Stimulated activated CD4-positive, alpha-beta T cell treated with anti-CD3 and anti-CD28 coated beads, Interleukin-2, amount 100 ng/mL, for 4 hours (primary cell): ENCODE data around the gene MCF2L2.

Experiments used
- DNase-seq: peaks from one replicate; pipeline ENCODE4 v3.0.0-alpha.2; 2020; ENCODE audit warnings: low read depth

Gene MCF2L2

DNA sequence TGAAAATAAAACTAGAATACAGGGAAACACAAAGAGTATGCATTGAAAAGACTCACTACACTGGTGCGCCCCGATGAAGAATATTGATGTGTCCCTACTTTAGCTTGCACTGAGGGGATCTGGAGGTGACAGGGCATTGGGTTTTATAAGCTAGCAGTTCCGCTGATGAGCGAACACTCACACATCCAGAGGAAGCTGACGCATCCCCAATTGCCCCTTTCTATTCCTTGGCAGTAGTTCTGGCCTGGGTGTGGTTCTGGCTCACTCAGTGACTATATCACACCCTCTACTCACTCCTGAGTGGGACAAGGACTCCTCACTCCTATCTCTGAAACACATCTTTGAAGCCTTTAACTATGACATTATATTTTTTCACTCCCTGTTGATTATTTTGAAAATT, 104.3 kb downstream of the MCF2L2 start:
- DNase-seq: no peak

DNA sequence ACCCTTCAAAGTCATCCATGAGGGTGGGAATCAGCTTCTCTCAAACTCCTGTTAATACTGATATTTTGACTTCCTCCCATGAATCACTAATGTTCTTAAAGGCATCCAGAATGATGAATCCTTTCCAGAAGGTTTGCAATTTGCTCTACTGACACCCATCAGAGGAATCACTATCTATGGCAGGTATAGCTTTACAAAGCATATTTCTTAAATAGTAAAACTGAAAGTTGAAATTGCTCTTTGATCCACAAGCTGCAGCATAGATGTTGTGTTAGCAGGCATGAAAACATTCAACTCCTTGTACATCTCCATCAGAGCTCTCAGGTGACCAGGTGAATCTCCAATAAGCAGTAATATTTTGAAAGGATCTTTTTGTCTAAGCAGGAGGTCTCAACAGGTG, 109.0 kb downstream of the MCF2L2 start:
- no peak for DNase-seq

DNA sequence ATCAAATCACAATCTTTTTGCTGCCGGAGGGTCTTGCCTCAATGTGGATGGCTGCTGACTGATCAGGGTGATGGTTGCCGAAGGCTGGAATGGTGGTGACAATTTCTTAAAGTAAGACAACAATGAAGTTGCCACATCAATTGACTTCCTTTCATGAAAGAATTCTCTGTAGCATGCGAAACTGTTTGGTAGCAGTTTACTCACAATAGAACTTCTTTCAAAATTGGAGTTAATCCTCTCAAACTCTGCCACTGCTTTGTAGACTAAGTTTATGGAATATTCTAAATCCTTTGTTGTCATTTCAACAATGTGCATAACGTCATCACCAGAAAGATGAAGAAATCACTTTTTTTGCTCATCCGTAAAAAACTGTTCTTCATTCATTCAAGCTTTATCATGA, 109.5 kb downstream of the MCF2L2 start:
- DNase-seq: no peak

DNA sequence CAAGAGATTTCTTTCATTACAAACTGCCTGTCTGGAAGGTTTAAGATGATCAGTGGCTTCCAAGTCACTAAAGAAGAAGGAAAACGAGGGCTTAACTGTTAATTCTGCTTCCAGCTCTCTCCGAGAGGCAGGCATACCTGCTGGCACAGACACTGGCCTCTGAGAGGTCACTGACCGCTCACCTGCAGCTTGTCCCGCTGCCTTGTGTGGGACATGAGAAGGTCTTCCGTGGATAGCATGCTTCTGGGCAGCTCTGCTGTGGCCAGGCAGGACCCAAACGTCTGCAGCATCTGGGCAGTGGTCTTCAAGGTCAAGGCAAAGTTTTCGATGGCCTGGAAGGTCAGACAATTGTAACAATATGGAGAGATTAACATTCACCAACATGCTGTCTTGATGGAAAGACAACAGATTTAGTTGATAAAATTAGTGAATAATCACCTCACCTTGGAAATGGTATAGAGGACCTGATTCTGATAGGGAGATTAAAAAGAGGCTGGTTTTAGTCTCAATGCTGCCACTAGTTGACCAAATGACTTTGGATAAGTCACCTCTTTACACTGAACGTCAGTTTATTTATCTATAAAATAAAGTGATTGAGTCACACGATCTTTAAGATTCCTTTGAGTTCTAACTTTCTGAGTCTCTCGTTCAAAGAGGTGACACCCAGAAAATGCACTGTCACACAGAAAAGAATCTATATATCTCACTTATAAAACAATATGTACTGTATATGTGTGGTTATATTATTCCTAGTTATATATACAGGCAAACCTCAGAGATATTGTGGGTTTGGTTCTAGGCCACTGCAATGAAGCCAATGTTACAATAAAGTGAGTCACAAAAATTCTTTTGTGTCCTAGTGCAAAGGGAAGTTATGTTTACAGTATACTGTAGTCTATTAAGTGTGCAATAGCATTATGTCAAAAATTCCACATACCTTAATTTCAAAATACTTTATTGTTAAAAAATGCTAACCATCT, 110.2 kb downstream of the MCF2L2 start:
- no peak for DNase-seq

DNA sequence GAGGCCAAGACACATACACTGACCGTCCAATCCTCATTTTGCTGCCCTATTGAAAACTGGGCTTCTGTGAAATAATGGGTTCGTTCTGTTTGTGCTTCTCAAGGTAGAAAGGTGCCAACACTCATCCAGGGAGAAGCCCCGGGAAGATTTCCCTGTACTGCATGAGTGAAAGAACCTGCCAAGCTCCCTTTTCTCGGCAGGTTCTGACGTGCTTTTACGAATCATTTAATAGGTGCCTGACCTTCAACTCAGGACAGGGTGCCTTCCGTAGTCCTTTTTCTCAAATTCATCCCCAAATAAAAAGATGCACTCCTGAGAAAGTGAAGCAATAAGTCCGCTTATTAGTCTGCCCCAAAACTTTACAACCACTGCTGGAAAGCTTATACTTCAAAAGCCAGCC, 111.1 kb downstream of the MCF2L2 start:
- no peak for DNase-seq

DNA sequence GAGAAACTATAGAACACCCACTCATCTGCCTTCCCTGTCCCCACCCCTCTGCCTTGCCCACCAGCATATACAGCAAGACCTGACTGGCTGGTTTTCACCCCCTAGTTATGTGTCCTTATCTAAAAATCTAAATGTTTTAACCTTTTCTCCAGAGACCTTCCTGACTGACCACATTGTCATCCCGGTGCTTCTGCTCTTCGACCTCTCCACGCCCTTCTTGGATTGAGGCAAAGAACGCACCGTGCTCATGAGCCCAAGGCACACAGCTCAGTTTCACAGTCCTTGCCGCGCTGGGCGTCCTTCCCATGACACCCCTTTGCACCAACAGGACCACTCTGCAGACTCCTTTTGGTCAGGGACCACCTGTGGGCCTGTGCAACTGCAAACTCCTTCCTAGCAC, 112.7 kb downstream of the MCF2L2 start:
- DNase-seq: no peak

DNA sequence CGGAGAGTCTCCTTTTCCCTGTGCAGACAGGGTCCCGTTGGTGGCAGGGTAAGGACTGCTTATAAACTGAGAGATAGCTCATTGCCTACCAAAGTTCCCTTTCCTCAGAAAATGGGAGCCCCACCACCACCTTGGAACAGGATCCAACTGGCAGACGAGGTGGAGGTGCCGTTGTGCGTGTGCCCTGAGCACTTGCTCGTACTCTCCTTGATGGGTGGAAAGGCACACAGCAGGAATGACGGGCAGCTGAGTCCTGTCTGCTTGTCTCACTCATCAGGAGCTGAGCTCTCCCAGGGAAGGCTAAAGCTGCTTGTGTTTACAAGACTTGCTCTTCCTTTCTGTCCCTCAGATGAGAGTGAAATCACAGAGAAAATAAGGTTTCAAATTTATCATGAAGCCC, 114.7 kb downstream of the MCF2L2 start:
- DNase-seq: no peak

DNA sequence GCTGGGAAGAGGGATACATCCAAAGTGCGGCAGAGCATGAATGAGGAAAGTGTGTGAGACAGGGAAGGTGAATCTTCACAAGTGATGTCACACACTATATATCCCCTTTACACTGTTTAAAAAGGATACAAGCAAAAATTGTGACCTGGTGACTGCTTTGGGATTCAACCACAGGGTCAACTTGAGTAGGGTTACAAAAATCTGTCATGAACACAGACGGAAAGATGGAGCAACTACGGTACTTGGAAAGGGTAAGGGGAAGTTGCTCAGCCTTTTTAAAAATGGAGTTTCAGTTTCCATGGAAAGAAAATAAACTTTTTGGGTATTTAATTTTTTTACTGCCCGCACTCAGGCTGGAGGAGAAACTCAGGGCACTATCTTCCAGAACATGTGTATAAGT, 115.1 kb downstream of the MCF2L2 start:
- no peak for DNase-seq

DNA sequence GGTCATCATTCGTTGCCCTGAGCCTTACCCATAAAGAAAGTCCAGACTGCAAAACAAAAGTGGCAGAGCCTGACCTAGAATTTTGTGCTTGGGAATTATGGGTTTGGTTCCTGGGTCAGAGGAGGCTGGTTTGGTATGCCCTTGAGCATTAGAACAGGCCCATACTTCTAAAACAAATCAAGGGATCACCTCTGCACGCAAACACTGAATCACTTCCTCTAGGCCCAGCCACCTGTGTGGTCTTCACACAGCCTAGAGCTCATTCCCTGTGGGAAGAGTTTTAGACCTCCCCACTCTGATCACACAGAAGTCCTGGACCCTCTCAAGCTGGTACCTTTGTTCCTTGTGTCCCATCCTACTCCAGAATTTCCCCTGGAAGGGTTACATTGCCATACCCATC, 116.0 kb downstream of the MCF2L2 start:
- DNase-seq: no peak

DNA sequence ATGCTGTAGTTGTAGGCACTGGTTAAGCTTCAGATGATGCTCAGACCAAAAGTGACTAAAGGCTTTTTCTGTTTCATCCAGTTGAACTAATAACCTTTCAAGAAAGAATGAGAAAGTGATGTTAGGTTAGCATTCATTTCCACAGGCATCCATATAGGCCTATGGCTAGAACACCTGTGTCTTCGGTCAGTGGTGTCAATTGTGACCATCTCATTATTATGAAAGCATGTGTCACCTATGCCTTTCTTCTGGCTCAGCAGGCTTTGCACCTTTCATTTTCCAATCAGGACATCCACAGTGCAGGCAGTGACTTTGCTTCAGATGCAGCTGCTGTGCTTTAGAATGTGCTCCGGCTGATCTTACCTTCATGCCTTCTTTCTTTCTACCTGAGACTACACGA, 117.5 kb downstream of the MCF2L2 start:
- DNase-seq: no peak

DNA sequence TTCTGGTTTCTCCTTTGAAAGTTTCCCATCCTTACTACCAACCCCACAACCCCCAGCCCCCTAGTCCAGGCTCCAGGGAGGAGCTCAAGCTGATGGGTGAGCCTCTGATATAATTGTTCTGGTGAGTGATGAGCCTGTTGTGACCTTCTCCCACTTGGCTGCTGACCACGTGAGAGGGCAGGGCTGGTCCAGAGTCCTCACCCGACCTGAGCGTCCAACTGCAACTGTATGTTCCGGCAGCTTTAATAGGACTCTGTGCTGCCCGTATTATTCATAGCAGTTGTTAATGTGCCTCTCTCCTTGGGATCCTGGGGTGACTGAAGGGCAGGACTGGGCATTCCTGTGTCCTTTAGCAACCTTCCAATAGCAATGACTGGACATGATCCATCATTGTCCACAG, 119.1 kb downstream of the MCF2L2 start:
- DNase-seq: no peak

DNA sequence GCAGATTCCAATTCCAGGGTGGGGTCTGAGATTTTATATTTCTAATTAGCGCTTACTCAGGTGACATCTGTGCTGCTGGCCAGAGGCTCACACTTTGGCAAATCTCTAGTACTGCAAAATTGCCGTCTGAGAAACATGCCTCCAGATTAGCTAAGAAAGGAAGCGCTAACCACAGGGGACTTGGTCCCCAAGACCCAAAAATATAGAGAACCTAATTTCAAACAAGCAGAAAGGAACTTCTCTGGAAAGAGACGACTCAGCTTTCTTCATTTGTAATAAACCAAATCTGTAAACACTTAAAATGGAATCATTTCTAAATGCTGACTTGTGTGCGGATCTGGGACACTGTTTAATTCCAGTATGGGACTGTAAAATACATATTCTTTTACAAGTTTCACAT, 119.7 kb downstream of the MCF2L2 start:
- DNase-seq: no peak

DNA sequence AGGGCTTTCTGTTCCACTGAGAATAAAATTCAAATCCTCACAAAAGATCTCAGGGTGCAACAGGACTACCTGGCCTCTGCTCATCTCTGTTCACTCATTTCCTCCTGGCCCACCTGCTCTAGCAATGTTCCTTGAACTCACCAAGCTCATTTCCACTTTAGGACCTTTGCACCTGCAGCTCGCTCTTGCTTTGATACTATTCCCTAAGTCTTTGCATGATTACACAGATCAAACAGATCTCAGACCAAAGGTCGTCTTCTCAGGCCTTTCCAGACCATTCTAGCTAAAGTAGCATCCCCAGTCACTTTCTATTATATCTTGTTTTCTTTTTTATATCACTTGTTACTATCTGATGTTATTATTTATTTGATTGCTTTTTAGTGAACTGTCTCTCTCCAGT, 120.7 kb downstream of the MCF2L2 start:
- no peak for DNase-seq

DNA sequence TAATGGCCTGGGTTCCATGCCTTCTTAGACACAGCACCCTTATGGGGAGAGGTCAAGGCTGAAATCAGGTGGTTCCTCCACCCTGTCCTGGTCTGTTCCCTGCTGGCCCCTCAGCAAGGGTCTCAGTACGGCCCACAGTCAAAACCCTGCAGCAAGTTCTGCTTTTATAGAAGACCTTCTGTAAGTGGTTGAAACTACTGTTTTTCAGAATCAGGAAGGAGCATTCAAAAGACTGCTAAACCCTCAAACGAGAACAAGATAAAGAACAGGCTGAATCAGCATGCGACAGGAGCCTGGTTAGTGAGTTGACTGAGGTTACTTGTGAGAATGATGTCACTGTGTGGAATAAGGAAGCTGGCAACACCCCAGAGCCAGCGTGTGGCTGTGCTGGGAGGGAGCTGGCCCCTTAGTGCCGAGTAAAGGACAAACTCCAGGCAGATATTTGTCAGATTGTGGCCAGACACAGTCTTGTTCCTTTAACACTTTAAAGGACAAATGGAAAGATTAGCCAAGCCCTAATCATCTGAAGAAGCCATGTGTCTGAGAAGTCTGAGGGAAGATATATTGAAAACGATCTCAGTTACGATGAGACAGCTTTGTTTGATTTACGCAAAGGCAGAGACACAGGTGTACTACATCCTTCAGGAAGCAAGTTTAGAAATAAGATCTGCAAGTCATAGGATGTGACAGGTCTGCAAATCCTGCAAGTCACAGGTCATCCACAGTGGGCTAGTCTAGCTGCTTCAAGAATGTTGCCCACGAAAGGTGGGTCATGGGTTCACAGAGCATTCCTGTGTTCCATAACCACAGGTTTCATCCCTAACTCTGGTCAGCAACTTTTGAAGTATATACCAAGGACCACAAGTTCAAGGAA, 121.4 kb downstream of the MCF2L2 start:
- DNase-seq: peak; percentile 24

DNA sequence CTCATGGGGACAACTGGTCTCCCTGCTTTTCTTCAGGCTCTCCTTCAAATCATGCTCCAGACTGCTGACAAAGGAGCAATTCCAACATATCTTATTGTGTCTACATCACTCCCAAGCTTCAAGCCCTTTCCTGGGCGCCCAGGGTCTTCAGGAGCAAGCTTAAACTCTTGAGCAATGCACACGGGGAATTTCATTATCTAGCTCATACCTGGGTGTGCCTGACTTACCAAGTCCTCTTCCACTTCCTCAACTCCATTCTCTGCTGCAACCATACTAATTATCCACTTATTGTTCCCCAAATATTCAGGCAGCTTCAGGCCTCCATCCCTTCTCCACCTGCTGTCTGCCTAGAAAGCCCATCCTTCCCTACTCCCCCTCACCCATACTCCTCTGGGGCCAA, 124.7 kb downstream of the MCF2L2 start:
- DNase-seq: no peak

DNA sequence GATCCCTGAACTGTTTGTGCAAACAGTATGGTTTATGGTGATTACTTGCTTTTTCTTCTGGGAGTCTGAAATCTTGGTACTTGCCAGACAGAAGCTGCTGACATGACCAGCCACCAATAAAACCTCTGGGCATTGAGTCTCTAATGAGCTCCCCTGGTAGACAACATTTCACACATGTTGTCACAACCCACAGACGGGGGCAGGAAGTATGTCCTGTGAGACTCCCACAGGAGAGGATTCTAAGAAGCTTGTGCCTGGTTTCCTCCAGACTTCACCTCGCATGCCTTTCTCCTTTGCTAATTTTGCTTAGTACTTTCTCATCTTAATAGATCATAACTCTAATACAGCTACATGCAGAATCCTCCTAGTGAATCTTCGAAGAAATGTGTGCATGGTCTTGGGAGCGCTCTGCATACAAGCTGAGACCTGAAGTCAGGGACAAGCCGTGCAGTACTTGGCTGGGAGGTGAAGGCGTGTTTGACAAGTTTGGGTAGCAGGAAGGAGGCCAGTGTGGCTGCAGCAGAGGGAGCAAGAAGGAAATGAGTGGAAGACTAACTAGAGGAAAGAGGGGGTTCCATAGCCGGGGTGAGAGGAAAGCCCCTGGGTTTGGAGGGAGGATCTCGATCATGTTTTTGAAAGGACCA, 126.4 kb downstream of the MCF2L2 start:
- DNase-seq: no peak

DNA sequence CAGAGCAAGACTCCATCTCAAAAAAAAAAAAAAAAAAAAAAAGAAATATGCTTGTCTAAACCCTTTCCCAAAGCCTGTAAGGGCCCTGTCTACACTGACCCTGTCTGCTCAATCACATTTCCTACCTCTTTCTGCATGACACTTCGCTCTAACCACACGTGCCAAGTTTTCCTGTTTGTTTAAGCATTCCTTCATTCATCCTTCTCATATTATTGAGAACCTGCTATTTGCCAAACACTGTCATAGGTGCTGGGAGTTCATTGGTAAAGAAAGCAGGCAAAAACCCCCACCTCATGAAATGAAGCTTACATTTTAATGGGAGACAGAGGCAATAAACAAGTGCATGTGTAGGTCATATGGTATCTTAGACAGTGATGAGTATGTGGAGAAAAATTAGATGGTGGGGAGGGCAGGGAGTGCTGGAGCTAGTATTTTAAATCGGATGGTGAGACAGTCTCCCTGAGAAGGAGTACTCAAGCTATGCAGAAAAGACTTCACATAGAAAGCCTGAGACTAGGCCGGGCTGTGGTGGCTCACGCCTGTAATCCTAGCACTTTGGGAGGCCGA, 127.3 kb downstream of the MCF2L2 start:
- DNase-seq: no peak

DNA sequence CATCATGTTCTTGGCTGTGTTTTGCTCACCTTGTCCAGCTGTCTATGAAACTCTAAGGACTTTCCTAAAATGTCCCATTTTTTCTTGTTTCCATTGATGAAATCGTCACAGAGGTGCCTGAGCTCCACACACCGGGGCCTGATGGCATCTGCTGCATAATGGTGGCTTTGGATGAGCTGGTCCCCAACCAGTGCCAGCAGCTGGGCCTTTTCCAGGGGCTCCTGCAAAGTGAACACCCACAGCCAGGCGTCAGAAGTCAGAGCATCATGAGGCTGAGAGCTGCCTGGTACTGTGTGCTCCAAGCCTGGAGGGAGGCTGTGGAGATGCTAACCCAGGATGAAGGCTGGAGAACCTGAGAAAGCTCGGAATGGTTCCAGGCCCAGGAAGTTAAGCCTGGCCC, 128.4 kb downstream of the MCF2L2 start:
- DNase-seq: no peak

DNA sequence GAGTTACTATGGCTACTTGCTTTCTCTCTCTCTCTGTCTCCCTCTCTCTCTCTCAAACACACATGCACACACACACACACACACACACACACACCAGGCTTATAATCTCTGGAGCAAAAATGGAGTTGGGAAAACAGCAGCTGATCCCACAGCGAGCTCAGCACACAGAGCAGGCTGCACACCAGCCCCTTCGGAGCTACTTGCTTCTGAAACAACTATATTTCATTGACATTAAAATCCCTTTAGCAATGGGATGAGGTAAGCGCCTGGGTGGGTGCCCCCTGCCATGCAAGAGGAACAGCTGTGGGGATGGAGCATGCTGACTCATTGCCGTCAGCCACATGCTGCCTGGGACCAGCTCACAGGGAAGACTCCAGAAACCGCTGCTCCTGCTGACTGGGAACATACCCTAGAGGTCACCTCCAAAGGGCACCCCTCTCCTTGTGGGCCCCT, 129.7 kb downstream of the MCF2L2 start:
- DNase-seq: no peak

DNA sequence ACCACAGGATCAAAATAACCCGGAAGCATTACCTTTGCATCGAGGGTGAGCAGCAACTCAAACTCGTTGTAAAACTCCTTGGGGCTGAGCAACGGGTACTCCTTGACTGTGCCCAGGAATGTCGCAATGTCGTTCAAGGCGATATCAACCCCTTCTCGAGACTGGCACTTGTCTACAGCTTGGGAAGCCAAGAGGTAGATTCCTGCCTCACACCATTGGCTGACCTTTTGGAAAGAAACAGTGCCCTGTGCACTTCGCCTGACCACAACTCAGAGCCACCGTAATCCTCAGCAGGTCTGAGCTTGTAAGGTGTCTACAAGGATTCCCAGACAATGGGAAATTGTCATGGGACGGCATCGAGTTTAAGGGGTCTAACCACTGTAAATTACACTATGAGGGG, 131.5 kb downstream of the MCF2L2 start:
- no peak for DNase-seq

DNA sequence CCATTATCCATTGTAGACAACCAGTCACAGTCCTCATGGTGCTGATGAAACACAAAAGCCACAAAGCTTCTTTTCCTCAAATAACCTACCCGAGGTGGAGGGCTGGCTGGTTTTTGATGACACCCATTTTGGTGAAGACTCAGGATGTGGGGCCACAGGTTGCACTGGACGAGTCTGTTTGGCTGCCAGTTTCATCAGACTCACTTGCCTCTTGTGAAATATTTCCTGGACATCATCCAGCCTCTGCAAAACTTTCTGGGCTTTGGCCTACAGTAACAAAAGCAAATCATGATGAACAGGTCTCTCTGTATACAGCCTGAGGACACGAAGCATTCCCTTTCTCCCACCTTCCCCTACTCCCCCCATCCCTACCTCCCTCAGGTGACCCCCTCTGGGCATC, 133.2 kb downstream of the MCF2L2 start:
- DNase-seq: no peak

DNA sequence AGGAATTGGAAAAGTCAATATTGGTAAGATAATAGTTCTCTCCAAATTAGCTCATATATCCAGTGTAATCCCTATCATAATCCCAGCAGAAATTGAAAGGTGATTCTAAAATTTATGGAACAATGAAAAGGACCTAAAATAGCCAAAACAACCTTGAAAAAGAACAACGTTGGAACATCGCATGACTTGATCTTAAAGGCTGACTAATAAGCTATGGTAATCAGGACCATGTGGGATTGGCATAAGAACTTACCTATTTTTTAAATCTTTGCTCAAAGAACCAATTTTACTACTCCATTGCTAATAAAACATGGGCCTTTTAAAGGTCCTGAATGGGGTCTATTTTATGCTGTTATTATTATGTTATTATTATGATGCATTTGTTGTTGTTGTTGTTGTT, 134.5 kb downstream of the MCF2L2 start:
- no peak for DNase-seq
